ENCODE data around the gene DSTN. TPM values are rescaled to one million over a fixed set of nuclear protein-coding genes. Genes with fewer than 3 reads are reported as not detected.
A peak's percentile ranks its signal among the peaks of the same experiment; 100 is the strongest.

Gene DSTN
- total RNA-seq, 4 donors from 2014 or later = 280 to 589 (median 373) TPM

DNA sequence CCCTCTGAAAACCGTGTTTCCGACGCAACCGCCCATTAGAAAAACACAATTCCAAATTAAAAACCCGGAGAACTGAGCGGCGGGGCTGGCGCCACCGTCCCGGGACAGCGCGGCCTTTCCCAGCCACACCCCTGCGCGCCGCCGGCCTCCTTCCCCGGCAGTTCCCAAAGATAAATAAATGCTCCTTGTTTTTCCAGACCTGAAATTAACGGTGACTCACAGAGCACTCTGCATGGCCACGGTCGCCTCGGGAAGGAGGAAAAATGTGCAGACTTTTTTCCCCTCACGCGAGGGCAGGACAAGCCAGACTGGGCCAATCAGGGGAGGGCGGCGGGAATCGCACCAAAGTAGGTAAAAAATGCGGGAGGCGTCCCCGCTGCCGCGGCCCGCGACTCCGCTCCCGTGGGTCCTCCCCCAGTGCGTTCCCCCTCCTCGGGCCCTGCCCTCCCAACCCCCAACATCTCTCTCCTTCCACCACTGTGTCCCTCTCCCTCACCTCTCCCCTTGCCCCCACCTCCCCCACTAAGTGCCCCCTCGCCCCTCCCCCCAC is 828 bp upstream of the DSTN start:
- H3K4me3 ChIP-seq = peak overlapping the region; percentile 6 to 97 (median 87)

GRCh38 chr20:17570347-17571152 is 675 bp downstream of the DSTN start:
- in situ Hi-C loops (cut with MboI; ENCODE audit: low pct_ligation_motif_present in 1 of 4, low pct_unique_long_range_greater_than_20kb in 1 of 4, low sequenced_read_pairs in 3 of 4) = no loop called here
- TF ChIP-seq POLR2A (IDR thresholded peaks at IDR 0.05) (peak; percentile 63), POLR2AphosphoS5 (IDR thresholded peaks at IDR 0.05) (peak; percentile 53 to 83 (median 80)), EP300 (IDR thresholded peaks at IDR 0.05; ENCODE audit: low read depth) (no peak)
- TF ChIP-seq, protein P1, sequence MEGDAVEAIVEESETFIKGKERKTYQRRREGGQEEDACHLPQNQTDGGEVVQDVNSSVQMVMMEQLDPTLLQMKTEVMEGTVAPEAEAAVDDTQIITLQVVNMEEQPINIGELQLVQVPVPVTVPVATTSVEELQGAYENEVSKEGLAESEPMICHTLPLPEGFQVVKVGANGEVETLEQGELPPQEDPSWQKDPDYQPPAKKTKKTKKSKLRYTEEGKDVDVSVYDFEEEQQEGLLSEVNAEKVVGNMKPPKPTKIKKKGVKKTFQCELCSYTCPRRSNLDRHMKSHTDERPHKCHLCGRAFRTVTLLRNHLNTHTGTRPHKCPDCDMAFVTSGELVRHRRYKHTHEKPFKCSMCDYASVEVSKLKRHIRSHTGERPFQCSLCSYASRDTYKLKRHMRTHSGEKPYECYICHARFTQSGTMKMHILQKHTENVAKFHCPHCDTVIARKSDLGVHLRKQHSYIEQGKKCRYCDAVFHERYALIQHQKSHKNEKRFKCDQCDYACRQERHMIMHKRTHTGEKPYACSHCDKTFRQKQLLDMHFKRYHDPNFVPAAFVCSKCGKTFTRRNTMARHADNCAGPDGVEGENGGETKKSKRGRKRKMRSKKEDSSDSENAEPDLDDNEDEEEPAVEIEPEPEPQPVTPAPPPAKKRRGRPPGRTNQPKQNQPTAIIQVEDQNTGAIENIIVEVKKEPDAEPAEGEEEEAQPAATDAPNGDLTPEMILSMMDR (IDR thresholded peaks at IDR 0.05) = no peak
- Histone ChIP-seq H3K9me3 (no peaks in the 10 kb centered on the region), H3K4me3 (peak overlapping the region; percentile 85 to 97 (median 92)), H3K27me3 (no peaks in the 10 kb centered on the region), H3K4me1 (peaks cover 14 to 63% (median 49%) of the 10 kb centered on the region in 4 donors), H3K27ac (peak overlapping the region; percentile 98 to 100 (median 98)), H3K36me3 (no peaks in the 10 kb centered on the region)
- intact Hi-C loops (cut with DNase I; ENCODE audit: low total_unique reads) = loop anchor here (5.0 kb wide), 2 partner anchors 33 to 42 kb away; no protein-coding TSS in a partner anchor
- WGBS, 2 donors (ENCODE audit: low coverage in 1 of 2) = 0 to 7% methylated on average over 4 to 42 of the region's 43 CpGs
- DNase-seq = peak; percentile 75

More for the DNA sequence above, 828 bp upstream of the DSTN start:
- DNase-seq = peak; percentile 90
- Histone ChIP-seq H3K27me3 (no peaks in the 10 kb centered on the region), H3K4me1 (peaks cover 14 to 61% (median 50%) of the 10 kb centered on the region in 4 donors), H3K36me3 (no peaks in the 10 kb centered on the region), H3K27ac (peak overlapping the region; percentile 98 to 100 (median 98)), H3K9me3 (no peaks in the 10 kb centered on the region)
- in situ Hi-C loops (cut with MboI; ENCODE audit: low pct_ligation_motif_present in 1 of 4, low pct_unique_long_range_greater_than_20kb in 1 of 4, low sequenced_read_pairs in 3 of 4) (no loop called here), intact Hi-C loops (cut with DNase I; ENCODE audit: low total_unique reads) (no loop called here)
- WGBS, 2 donors (ENCODE audit: low coverage in 1 of 2) = 0 to 4% methylated on average over 7 to 30 of the region's 38 CpGs
- TF ChIP-seq, protein P1 (IDR thresholded peaks at IDR 0.05) = no peak
- TF ChIP-seq POLR2A (IDR thresholded peaks at IDR 0.05) (peak; percentile 76), POLR2AphosphoS5 (IDR thresholded peaks at IDR 0.05) (peak; percentile 90), EP300 (IDR thresholded peaks at IDR 0.05; ENCODE audit: low read depth) (peak; percentile 30)

DNA sequence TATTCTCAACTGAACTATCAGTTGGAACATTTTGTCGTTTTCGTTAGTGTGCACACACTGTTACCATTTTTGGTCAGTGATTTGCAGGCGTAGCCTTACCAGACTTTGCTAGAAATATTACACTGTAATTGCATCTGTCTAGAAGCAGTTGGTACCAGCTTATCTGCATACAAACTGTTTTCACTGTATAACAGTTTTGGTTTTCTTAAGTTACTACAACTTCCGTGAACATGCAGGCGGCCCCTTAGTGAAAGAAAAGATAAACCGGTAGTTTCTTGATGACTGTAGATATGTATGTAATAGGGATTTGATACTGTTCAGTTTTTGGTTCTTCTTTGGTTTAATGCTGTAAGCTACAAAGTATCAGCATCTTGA is 1.3 kb downstream of the DSTN start:
- intact Hi-C loops (cut with DNase I; ENCODE audit: low total_unique reads) = loop anchor here (5.0 kb wide), 2 partner anchors 34 to 41 kb away; no protein-coding TSS in a partner anchor
- DNase-seq = no peak
- in situ Hi-C loops (cut with MboI; ENCODE audit: low pct_ligation_motif_present in 1 of 4, low pct_unique_long_range_greater_than_20kb in 1 of 4, low sequenced_read_pairs in 3 of 4) = no loop called here
- Histone ChIP-seq H3K27me3 (no peaks in the 10 kb centered on the region), H3K36me3 (no peaks in the 10 kb centered on the region), H3K4me3 (peak overlapping the region; percentile 85 to 97 (median 92)), H3K9me3 (no peaks in the 10 kb centered on the region), H3K27ac (peak overlapping the region; percentile 98 to 100 (median 98)), H3K4me1 (peaks cover 14 to 63% (median 48%) of the 10 kb centered on the region in 4 donors)
- WGBS, 2 donors (ENCODE audit: low coverage in 1 of 2) = 6 to 9% methylated on average over 6 of the region's 6 CpGs
- TF ChIP-seq EP300 (IDR thresholded peaks at IDR 0.05; ENCODE audit: low read depth) (no peak), POLR2AphosphoS5 (IDR thresholded peaks at IDR 0.05) (peak in 1 of 3 donors; percentile 8)

- Histone ChIP-seq H3K4me1 (peaks cover 14 to 71% (median 48%) of the 10 kb centered on the region in 4 donors), H3K36me3 (no peaks in the 10 kb centered on the region), H3K4me3 (peak overlapping the region; percentile 1 to 97 (median 87)), H3K9me3 (no peaks in the 10 kb centered on the region), H3K27ac (peak overlapping the region; percentile 98 to 100 (median 98)), H3K27me3 (no peaks in the 10 kb centered on the region)
- in situ Hi-C loops (cut with MboI; ENCODE audit: low pct_ligation_motif_present in 1 of 4, low pct_unique_long_range_greater_than_20kb in 1 of 4, low sequenced_read_pairs in 3 of 4) = no loop called here
- intact Hi-C loops (cut with DNase I; ENCODE audit: low total_unique reads) = loop anchor here (5.0 kb wide), 2 partner anchors 35 to 40 kb away; no protein-coding TSS in a partner anchor
- DNase-seq = no peak
- WGBS, 2 donors (ENCODE audit: low coverage in 1 of 2) = 32 to 34% methylated on average over 6 to 7 of the region's 7 CpGs
- TF ChIP-seq POLR2AphosphoS5 (IDR thresholded peaks at IDR 0.05) = peak in 2 of 3 donors; percentile 13 to 48
- TF ChIP-seq, protein P1 (IDR thresholded peaks at IDR 0.05) = no peak
Measured at GRCh38 chr20:17572034-17572638, 2.3 kb downstream of the DSTN start.

All from transverse colon (tissue), 4 donors.